LNCaP clone FGC (cell line): Measurements from ENCODE around the gene RAD51B.
"Not testable (repeated sequence)": the region's sequence is repeated elsewhere in the genome, so short reads cannot be mapped to it uniquely, and the experiment has no call there.

Experiments
- DNase-seq: peaks from one replicate; pipeline ENCODE4 v3.0.0-alpha.2; 2011; ENCODE audit warnings: low read depth
- H3K4me3 ChIP-seq: 2 replicates; pipeline ENCODE4 v1.5.1; 2011; ENCODE audit warnings: mild to moderate bottlenecking, low read depth, low read length, control low read depth
- CTCF ChIP-seq: IDR thresholded peaks from 2 replicates; pipeline ENCODE4 v1.5.1; 2012; ENCODE audit warnings: mild to moderate bottlenecking; ENCODE audit not compliant: control insufficient read depth, insufficient read depth; ENCODE audit errors: extremely low read depth

RAD51B gene

GRCh38 chr14:67986131-67986841 lies 166.7 kb downstream of the RAD51B start:
- no peak for DNase-seq
- no peak for TF ChIP-seq CTCF
- no peak overlapping the region for H3K4me3 ChIP-seq

- no peak for TF ChIP-seq CTCF
- no peak overlapping the region for H3K4me3 ChIP-seq
- DNase-seq: no peak
Observed at GRCh38 chr14:67987606-67988005, 168.0 kb downstream of the RAD51B start.

DNA sequence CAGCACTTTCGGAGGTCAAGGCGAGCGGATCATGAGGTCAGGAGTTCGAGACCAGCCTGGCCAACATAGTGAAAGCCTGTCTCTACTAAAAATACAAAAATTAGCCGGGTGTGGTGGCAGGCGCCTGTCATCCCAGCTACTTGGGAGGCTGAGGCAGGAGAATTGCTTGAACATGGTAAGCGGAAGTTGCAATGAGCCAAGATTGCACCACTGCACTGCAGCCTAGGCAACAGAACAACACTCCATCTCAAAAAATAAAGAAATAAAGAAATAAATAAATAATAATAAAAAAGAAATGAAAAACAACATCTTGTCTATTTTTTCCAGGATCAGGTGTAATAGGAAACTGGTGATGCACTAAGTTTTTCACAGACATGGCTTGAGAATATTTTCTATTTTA lies 168.6 kb downstream of the RAD51B start:
- not testable (repeated sequence) for DNase-seq, H3K4me3 ChIP-seq

DNA sequence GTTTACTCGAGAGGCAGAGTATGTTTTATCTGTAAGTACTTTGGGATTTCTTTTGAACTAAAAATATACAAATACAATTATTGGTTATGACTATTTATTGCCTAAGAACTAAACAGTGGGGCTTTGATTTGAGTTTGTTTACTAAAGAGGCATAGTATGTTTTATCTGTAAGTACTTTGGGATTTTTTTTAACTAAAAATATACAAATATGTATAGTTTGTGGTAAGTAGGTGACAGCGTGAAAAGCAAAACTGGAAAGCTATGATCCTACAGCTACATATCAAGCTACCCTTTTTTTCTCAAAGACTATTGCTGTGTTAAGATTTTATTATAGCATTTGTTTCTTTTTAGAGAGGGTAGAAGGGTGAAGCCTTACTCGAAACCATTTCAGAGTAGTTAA lies 171.0 kb downstream of the RAD51B start:
- no peak for TF ChIP-seq CTCF
- DNase-seq: no peak
- H3K4me3 ChIP-seq: no peak overlapping the region

GRCh38 chr14:67994531-67994930 lies 175.0 kb downstream of the RAD51B start:
- H3K4me3 ChIP-seq: no peak overlapping the region
- DNase-seq: no peak
- no peak for TF ChIP-seq CTCF

- no peak for DNase-seq
- no peak for TF ChIP-seq CTCF
- no peak overlapping the region for H3K4me3 ChIP-seq
Observed at GRCh38 chr14:67996235-67996634, 176.7 kb downstream of the RAD51B start.

GRCh38 chr14:67998834-67999233 lies 179.3 kb downstream of the RAD51B start:
- no peak overlapping the region for H3K4me3 ChIP-seq
- TF ChIP-seq CTCF: no peak
- DNase-seq: no peak

DNA sequence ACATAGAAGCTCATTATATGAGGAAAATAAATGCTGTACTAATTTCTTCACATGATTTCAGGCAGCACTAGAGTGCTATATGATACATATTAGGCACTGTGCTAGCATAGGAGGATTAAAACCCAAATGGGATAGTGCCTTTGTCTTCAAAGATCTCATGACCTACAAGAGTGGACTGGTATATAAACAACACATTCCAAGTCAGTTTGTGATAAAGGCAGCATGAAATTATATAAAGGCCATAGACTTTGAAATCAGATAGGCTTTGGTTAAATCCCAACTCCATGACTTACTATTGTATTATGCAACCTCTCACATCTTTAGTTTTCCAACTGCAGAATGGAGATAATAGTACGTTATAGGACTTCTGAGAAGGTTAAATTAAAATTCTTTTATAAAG lies 179.7 kb downstream of the RAD51B start:
- no peak overlapping the region for H3K4me3 ChIP-seq
- no peak for TF ChIP-seq CTCF
- no peak for DNase-seq
